ENCODE measurements around the gene CARTPT.

Gene CARTPT

GRCh38 chr5:71719063-71719964 lies at the start of gene CARTPT:
TSS of gene CARTPT (plus strand) at chr5:71719275. CDS start at chr5:71719294, 19 bp downstream.
- DNase-seq, result peak; percentile 48

- DNase-seq, result no peak
Observed at GRCh38 chr5:71677977-71678376, 41.1 kb upstream of the CARTPT start.

DNA sequence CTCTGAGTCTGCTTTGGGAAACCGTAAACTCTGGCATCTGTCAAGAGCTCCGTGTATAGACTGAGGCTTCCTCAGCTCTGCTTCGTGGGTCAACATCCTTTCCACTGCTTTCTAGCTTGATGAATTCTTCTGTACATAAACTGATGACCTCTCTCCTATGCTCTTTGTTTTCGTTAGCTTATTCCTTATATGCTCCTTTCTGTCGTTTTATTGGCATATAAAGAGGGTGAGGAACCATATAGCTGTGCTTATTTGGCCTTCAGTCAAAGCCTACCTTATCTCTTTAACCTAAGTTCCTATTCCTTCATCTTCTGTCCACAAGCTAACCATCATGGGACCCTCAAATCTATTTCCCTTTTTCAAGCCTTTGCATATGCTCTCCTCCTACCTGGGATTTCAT lies 39.4 kb upstream of the CARTPT start:
- DNase-seq, result no peak

- DNase-seq, result no peak
Observed at GRCh38 chr5:71680510-71680909, 38.6 kb upstream of the CARTPT start.

- peak; percentile 38 for DNase-seq
Observed at GRCh38 chr5:71681296-71681695, 37.8 kb upstream of the CARTPT start.

GRCh38 chr5:71684309-71684708 lies 34.8 kb upstream of the CARTPT start:
- DNase-seq, result no peak

DNA sequence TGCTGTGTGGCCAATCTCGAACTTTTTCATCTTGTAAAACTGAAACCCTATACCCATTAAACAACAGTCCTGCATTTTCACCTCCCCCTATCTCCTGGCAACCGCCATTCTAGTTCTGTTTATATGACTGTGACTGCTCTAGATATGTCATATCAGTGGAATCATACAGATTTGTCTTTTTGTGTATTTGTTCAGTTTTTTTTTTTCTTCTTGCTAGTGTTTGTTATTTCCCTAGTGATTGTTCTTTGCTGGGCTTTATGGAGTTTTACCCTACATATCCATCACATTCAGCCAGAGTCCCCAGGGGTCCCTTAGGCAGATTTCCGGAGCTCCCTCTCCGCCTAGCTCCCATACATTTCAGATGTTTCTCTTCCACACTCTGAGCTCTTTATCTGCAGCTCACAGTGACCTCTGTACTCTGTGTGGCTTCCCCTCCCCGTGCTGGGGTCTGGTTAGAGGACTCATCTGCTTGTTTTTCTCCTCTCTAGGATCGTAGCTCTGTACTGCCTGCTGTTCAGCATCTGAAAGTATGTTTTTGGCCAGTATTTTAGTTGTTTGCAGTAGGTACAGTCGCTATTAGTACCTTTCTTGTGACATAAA lies 25.1 kb upstream of the CARTPT start:
- DNase-seq, result no peak

DNA sequence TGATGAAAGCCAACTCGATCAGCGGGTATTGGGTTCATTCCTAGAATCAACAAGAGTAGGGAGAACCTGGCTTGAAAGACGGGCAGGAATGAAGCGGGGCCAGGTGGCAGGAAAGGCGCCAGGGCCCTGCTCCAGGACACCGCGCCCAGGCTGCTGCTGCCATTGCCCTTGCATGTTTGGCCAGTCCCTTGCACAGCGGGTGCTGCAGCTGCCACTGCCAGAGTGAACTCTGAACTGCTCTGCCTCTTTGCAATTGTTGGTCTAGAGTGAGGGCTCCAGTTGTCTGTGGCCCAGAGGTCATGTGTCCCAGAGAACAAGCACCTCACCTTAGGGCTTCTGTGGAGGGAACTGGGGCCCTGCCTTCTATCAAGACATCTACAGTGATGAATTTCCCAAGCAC lies 24.0 kb upstream of the CARTPT start:
- DNase-seq, result no peak

DNA sequence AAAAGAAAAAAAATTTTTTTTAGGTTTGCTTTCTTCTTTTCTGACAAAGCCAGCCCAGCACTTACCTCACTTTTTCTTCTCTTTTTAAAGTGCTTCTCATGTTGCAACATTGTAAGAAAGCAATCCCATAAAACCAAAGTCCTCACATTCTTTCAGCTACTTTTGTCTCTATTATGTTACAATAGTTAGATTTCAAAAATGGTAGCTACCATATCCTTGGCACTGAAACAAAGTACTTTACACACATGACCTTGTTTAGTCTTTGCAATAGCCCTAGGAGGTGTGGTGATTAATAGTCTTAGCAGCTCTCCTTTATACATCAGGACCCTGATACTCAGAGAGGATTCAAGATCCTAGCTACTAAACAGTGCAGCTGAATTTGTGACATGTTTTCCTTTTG lies 23.5 kb upstream of the CARTPT start:
- no peak for DNase-seq

DNA sequence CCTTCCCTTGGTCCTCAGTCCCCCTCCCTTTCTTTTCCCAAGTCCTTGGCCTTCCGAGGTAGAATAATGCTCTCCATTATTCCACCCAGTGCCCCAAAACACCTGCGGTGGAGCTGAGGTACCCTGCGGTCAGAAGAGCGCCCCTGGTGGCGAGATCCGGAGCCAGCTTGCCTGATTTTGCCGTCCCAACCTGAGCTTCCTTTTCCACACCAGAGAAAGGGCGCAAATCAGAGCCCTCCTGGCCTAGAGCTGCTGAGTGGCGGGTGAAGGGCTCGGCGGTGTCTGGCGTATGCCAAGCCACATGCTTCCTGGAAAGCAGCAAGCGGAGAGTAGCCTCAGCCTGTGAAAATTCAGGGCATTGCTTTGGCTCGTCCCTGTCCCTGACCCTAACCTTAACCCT lies 21.1 kb upstream of the CARTPT start:
- no peak for DNase-seq

DNA sequence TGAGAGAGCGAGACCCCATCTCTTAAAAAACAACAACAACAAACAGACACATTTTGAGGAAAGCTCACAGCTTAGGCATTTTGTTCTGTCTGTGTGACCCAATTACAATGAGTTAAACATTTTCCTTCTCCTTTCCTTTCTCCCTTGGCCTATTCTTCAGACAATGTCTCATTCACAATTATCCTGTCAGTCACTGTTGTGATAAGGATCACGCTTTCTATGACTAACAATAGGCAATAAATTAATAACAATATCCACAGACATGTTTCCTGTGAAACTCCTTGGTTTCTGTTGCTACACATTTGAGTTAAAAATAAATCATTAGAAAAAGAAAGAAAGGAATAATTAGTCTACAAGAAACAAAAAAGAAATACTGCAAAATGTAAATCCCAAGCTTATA lies 19.8 kb upstream of the CARTPT start:
- DNase-seq, result no peak

- DNase-seq, result no peak
Observed at GRCh38 chr5:71699751-71700150, 19.3 kb upstream of the CARTPT start.

DNA sequence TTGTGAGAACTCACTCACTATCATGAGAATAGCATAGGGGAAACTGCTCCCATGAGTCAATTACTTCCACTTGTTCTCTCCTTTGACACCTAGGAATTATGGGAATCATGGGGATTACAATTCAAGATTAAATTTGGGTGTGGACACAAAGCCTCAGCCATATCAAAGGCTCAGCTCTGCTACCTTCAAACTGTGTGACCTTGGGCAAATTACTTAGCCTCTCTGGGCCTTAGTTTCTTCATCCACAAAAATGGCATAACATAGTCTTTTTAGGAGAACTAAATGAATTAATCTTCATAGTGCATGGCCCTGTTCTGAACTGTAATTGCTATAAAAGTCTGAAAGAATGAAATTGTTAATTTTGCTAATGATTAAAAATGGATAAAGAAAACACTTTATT lies 18.3 kb upstream of the CARTPT start:
- no peak for DNase-seq

DNA sequence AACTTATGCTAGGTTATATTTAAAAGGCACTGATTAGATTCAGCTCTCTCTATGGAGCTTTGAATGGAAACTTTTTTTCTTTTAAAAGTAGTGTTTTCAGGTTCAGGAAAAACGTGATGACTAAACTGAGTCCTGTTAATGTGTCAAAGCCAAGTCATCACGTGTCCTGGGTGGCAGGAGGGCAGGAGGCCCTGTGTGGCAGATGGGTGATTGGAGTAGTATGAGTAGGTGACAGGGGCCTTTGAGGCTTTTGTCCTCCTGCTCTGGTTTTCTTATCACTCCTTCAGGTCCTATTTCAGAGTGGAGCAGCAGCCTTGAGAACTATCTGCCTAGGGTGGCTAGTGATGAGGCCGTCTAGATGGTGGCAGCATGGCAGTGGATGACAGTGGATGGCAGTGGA lies 17.7 kb upstream of the CARTPT start:
- DNase-seq, result no peak

- no peak for DNase-seq
Observed at GRCh38 chr5:71703941-71704340, 15.1 kb upstream of the CARTPT start.

- no peak for DNase-seq
Observed at GRCh38 chr5:71705421-71705820, 13.7 kb upstream of the CARTPT start.

DNA sequence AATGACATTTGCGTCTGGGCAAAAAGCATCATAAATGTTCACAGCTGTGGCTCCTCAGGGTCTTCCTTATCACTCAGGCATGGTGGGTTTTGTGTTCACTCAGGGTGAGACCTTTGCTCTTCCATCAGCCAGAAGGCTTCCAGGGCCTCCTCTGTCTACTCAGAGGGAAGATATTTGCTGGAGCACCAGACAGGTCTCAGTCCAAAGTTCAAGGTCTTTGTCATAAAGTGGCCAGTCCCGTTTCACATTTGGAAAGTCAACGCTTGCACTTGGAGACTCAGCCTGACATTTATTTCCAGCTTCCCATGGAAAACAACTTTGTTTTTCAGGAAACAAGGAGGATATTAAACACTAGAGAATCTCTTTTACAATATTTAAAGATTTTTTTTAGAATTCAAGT lies 12.2 kb upstream of the CARTPT start:
- DNase-seq, result no peak

GRCh38 chr5:71711610-71712009 lies 7.5 kb upstream of the CARTPT start:
- no peak for DNase-seq

DNA sequence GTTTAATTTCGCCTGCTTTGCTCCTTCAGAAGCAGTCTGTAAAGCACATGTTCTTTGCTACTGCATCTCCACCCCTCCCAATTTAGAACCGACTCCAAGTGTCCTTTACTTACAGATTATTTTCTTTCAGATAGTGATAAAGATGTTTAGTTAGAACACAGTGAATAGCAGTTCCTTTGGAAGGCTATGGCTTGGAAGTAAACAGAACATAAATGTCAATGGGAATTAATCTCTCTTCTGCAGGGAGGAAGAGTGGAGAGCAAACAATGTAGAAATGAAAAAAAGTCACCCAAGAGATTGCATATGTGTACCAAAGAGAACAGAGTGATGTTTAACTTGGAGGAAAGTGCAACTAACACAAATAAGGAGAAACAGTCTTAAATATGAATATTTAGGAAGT lies 4.2 kb upstream of the CARTPT start:
- DNase-seq, result no peak

- no peak for DNase-seq
Observed at GRCh38 chr5:71727978-71728377, 8.9 kb downstream of the CARTPT start.

DNA sequence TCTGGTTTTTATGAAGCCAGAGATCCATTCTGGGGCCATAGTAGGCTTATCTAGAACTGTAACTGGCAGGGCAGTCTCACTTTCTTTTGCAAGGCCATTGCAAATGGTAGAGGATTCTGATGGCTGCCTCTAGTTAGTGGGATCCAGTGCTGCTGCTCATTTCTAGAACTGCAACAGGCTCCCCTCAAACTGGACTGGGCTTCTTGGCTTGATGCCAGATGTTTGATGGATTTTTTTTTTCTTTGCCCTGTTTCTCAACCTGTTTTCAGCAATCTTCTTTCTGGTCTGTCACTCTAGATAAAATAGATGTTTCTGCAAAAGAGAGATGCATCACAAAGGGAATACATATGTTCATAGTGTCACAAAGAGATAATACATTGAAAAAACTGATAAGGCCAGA lies 11.9 kb downstream of the CARTPT start:
- DNase-seq, result no peak

DNA sequence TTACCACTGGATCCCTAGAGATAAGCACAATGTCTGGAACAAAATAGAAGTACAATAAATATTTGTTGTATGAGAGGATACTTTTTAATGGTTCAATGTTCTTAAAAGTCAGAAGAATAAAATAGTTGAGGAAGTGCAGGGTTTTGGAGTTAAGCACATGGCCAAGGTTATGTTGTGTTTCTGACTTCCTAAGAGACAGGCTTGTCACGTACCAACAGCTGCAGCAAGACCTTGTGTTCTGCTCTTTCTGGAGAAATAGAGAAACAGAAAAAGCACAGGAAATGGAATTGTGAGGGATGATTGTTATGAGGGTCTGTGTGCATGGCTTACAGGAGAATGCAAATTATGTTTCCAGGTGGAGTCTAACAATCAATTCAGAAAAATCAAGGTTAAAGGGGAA lies 12.9 kb downstream of the CARTPT start:
- no peak for DNase-seq

- no peak for DNase-seq
Observed at GRCh38 chr5:71734141-71734540, 15.1 kb downstream of the CARTPT start.

- DNase-seq, result no peak
Observed at GRCh38 chr5:71737931-71738539, 19.0 kb downstream of the CARTPT start.

All from femur (tissue), 1 donor.